ENCODE measurements around the gene SIPA1L3.
A peak's percentile ranks its signal among the peaks of the same experiment; 100 is the strongest.

The SIPA1L3 gene

GRCh38 chr19:38210458-38210987, 303.5 kb downstream of the SIPA1L3 start:
- H3K9me3 ChIP-seq (ENCODE audit: control insufficient read depth, insufficient read depth, low read depth, low read length) = no peaks in the 10 kb centered on the region
- CTCF ChIA-PET = interaction anchor here (0.6 kb wide), 1 partner anchor 89 kb away, joined by 3 read pairs; no protein-coding TSS in a partner anchor
- POLR2A ChIA-PET = no interaction called here
- peaks cover 15 to 18% of the 10 kb centered on the region in 2 experiments; a peak in 2 of 3 replicates for H3K36me3 ChIP-seq (ENCODE audit: control insufficient read depth in 2 of 2, insufficient read depth in 1 of 2, low read length in 2 of 2)
- H3K27ac ChIP-seq (ENCODE audit: extremely low read depth, low read depth, low read length) = no peak overlapping the region
- peaks cover 25% of the 10 kb centered on the region for H3K4me1 ChIP-seq (ENCODE audit: control insufficient read depth, insufficient read depth, low read length)
- H3K4me3 ChIP-seq (ENCODE audit: low read depth, low read length) = no peak overlapping the region
- TF ChIP-seq ZNF404 (tag by site-specific recombination; IDR thresholded peaks at IDR 0.05) = no peak
- TF ChIP-seq RBAK (tag by site-specific recombination; IDR thresholded peaks at IDR 0.05) = no peak
- no peak for TF ChIP-seq ZNF155 (tag by site-specific recombination; IDR thresholded peaks at IDR 0.05)
- no peak for TF ChIP-seq ZSCAN5A (tag by site-specific recombination; IDR thresholded peaks at IDR 0.05)
- TF ChIP-seq, protein P1, sequence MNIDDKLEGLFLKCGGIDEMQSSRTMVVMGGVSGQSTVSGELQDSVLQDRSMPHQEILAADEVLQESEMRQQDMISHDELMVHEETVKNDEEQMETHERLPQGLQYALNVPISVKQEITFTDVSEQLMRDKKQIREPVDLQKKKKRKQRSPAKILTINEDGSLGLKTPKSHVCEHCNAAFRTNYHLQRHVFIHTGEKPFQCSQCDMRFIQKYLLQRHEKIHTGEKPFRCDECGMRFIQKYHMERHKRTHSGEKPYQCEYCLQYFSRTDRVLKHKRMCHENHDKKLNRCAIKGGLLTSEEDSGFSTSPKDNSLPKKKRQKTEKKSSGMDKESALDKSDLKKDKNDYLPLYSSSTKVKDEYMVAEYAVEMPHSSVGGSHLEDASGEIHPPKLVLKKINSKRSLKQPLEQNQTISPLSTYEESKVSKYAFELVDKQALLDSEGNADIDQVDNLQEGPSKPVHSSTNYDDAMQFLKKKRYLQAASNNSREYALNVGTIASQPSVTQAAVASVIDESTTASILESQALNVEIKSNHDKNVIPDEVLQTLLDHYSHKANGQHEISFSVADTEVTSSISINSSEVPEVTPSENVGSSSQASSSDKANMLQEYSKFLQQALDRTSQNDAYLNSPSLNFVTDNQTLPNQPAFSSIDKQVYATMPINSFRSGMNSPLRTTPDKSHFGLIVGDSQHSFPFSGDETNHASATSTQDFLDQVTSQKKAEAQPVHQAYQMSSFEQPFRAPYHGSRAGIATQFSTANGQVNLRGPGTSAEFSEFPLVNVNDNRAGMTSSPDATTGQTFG (tag by site-specific recombination; IDR thresholded peaks at IDR 0.05; ENCODE audit: borderline replicate concordance) = no peak
- TF ChIP-seq ZNF221 (tag by site-specific recombination; IDR thresholded peaks at IDR 0.05; ENCODE audit: borderline replicate concordance) = no peak
- 0 out of 2 replicates have a peak, but pooled peaks have one; percentile 31 for TF ChIP-seq ZBTB21 (tag by site-specific recombination; IDR thresholded peaks at IDR 0.05)
- no peak for TF ChIP-seq ZNF785 (tag by site-specific recombination; IDR thresholded peaks at IDR 0.05)
- no peak for TF ChIP-seq ZNF132 (tag by site-specific recombination; IDR thresholded peaks at IDR 0.05; ENCODE audit: borderline replicate concordance)
- TF ChIP-seq, protein P2, sequence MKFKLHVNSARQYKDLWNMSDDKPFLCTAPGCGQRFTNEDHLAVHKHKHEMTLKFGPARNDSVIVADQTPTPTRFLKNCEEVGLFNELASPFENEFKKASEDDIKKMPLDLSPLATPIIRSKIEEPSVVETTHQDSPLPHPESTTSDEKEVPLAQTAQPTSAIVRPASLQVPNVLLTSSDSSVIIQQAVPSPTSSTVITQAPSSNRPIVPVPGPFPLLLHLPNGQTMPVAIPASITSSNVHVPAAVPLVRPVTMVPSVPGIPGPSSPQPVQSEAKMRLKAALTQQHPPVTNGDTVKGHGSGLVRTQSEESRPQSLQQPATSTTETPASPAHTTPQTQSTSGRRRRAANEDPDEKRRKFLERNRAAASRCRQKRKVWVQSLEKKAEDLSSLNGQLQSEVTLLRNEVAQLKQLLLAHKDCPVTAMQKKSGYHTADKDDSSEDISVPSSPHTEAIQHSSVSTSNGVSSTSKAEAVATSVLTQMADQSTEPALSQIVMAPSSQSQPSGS (tag by site-specific recombination; IDR thresholded peaks at IDR 0.05; ENCODE audit: low read depth) = no peak
- TF ChIP-seq MEIS1 (CRISPR knock-in tag; IDR thresholded peaks at IDR 0.05; ENCODE audit: borderline replicate concordance) = no peak
- no peak for TF ChIP-seq ZEB2 (tag by site-specific recombination; IDR thresholded peaks at IDR 0.05)
- TF ChIP-seq ZNF692 (tag by site-specific recombination; IDR thresholded peaks at IDR 0.05) = no peak; the same call in 1 of the 2 replicates
- no peak for TF ChIP-seq ZNF350 (tag by site-specific recombination; IDR thresholded peaks at IDR 0.05)
- TF ChIP-seq ZNF121 (tag by site-specific recombination; IDR thresholded peaks at IDR 0.05) = no peak
- no peak for TF ChIP-seq ZNF580 (tag by site-specific recombination; IDR thresholded peaks at IDR 0.05)
- TF ChIP-seq ZSCAN23 (tag by site-specific recombination; IDR thresholded peaks at IDR 0.05) = no peak
- peak; percentile 94 for TF ChIP-seq ZFHX2 (tag by site-specific recombination; conservative IDR thresholded peaks at IDR 0.05)
- no peak for TF ChIP-seq ZSCAN16 (tag by site-specific recombination; IDR thresholded peaks at IDR 0.05)
- no peak for TF ChIP-seq ZFP3 (tag by site-specific recombination; IDR thresholded peaks at IDR 0.05; ENCODE audit: low read depth)
- no peak for TF ChIP-seq ZNF654 (tag by site-specific recombination; IDR thresholded peaks at IDR 0.05; ENCODE audit: low read depth)
- TF ChIP-seq ZNF560 (tag by site-specific recombination; IDR thresholded peaks at IDR 0.05; ENCODE audit: borderline replicate concordance) = no peak
- TF ChIP-seq ZNF23 (tag by site-specific recombination; IDR thresholded peaks at IDR 0.05; ENCODE audit: borderline replicate concordance) = no peak
- no peak for TF ChIP-seq ZNF658 (tag by site-specific recombination; IDR thresholded peaks at IDR 0.05)
- TF ChIP-seq ZNF175 (tag by site-specific recombination; IDR thresholded peaks at IDR 0.05) = no peak
- no peak for TF ChIP-seq ZNF174 (tag by site-specific recombination; IDR thresholded peaks at IDR 0.05)
- no peak for TF ChIP-seq ZNF146 (tag by site-specific recombination; IDR thresholded peaks at IDR 0.05)
- no peak for TF ChIP-seq ZNF585B (tag by site-specific recombination; IDR thresholded peaks at IDR 0.05)
- no peak; the same call in 1 of the 2 replicates for TF ChIP-seq PRDM1 (tag by site-specific recombination; IDR thresholded peaks at IDR 0.05)
- no peak for TF ChIP-seq ZNF274 (IDR thresholded peaks at IDR 0.05; ENCODE audit: low read length)
- no peak for TF ChIP-seq ZNF274 (tag by site-specific recombination; IDR thresholded peaks at IDR 0.05; ENCODE audit: borderline replicate concordance)
- peak; percentile 86 for TF ChIP-seq ZNF223 (tag by site-specific recombination; IDR thresholded peaks at IDR 0.05)
- no peak for TF ChIP-seq ZXDB (tag by site-specific recombination; IDR thresholded peaks at IDR 0.05)
